GM21619 (cell line): ENCODE measurements around the gene SIPA1L3.

Experiments used
- ATAC-seq: cut with Tn5 transposase; IDR thresholded peaks from one replicate; pipeline ENCODE4 v1.9.1; 2021; ENCODE audit not compliant: unreplicated experiment

The SIPA1L3 gene

DNA sequence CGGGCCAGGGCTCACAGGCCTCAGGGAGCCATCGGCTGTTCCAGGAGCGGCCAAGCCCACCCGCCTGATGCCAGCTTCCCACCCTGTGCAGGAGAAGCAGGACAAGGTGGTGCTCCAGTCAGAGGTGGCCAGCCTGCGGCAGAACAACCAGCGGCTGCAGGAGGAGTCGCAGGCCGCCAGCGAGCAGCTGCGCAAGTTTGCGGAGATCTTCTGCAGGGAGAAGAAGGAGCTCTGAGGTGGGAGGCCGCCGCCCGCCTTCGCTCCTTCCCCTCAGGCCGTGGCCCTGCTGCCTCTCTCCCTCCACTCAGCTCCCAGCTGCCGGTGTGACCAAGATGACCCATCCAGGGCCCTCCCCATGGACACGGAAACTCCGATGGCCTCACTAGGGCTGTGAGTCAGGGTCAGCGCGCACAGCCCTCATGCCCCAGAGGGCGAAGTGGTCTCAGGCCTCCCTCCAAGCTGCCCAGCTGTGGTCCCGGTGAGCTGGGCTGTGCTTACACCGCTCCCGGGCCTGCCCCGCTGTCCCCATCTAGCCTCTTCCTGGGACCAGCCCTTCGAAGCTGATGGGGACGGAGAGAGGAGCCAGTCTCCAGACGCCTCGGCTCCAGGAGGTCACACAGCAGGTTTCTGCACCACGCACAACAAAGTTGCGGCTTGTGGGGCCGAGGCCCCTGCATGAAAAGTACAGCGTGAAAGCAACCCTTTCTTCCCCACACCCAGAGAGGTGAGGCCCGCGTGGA, 299.2 kb downstream of the SIPA1L3 start:
- no peak for ATAC-seq

GRCh38 chr19:38206928-38207327, 299.9 kb downstream of the SIPA1L3 start:
- ATAC-seq = no peak

GRCh38 chr19:38207543-38207942, 300.5 kb downstream of the SIPA1L3 start:
- no peak for ATAC-seq

- ATAC-seq = no peak
Measured at GRCh38 chr19:38208571-38208970, 301.6 kb downstream of the SIPA1L3 start.

DNA sequence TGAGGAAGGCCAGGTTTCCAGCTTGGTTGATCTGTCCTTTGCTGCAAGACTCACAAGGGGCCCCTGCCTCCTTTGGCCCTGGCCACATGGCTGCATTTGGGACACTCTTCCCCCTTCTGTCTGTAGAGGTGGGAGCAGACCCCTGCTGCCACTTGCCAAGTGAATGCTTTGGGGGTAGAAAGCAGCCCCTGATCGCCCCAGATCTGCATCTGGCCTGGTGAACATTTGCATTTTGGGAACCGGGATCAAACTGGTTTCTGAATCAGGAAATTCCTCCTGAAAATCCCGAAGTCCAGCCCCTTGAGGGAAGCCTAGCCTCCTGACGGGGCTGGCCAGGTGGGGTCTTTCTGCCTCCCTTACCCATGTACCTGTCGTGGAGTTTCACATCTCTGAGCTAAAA, 302.1 kb downstream of the SIPA1L3 start:
- ATAC-seq = no peak

DNA sequence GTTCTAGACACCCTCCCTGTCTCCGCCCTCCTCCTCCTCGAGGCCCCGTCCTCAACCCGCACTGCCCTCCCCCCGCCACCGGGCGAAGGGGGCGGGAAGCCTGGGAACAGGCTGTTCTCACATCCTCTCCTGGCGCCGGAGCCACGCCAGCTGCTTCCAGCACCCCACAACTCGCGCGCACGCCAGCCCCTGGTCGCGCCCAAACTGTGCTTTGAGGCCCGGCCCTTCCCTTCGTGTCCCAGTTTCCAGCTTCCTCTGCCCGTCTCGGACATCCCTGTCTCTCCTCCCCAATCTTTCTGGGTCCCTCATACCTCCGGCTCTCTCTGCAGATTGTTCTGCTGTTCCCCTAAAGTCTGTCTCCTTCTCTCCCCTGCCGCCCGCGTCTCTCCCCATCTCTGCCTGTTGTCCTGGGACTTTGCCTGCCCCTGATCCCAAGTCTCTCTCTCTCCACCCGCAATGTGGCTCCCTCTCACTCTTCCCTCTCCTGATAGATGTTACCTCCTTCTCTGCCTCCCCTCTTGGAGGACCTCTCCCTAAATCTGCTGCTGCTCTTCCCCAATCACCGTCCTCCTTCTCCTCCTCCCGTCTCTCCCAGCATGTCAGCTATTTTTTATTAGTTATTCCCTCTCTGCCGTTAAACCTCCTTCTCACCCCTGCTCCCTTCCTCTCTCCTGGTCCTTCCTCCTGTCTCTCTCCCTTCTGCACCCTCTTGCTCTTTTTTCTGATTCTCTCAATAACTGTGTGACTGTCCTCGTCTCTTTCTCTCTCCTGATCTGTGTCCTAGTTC, 302.9 kb downstream of the SIPA1L3 start:
- no peak for ATAC-seq

GRCh38 chr19:38210458-38210987, 303.5 kb downstream of the SIPA1L3 start:
- no peak for ATAC-seq

DNA sequence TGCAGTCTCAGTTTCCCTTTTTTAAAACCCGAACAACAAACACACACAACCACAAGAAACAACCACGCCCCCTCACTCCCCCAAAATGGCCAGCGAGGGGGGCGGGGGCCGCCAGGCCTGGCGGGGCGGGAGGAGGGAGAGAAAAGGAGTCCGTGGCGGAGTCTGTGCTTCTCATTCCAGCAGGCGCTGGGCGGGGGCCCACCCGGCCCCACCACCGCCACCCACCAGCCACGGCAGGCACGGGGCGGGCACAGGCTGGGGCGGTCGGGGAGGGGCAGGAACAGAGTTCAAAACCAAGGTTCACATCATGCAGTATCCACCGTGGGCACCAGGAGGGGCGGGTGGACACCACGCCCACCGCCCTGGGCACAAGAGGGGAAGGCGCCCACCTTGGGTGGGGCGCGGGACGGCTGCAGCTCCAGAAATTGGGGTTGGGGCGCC, 304.2 kb downstream of the SIPA1L3 start:
- ATAC-seq = no peak

GRCh38 chr19:38211766-38212165, 304.8 kb downstream of the SIPA1L3 start:
- ATAC-seq = no peak

DNA sequence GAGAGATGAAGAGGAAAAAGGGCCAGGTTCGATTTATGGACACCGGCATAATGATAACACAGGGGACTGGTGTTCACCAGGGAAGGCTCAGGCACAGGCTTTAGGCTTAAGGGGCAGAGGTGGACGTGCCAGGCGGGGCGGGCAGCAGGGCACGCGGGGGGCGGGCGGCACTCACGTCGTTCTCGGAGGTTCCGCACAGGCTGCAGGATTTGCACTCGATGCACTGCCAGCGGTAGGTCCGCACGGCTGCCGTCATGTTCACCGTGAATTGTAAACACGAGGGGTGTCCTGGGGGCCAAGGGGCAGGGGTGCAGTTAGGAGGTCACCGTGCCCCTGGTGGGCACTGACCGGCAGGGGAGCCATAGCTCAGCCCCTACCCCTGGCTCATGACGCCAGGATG, 306.5 kb downstream of the SIPA1L3 start:
- ATAC-seq = no peak

DNA sequence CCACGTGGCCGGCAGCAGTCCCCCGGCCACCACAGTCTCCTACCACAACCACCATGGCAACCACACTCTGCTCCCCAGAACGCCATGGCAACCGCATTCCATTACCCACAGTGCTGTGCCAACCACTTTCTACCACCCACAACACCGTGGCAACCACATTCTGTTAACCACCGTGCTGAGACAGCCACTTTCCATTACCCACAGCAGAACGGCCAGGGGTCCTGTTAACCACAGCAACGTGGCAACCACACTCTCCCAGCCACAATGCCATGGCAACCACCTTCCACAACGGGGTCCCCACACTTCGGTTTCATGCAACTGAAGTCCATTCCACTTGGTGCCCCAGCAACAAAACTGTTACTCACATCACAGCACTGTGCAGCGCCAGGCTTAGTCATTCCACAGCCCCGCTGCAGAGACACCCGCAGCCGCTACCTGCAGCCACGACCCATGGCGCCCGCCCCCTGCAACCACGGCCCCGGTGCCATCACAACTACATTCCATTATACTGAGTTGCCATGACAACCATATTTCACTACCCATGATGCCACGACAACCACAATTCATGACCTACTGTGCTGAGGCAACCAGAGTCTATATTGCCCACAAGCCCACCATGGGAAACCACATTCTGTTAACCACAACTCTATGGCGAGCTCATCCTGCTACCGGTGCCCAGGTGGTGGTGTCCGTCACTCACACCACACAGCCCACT, 307.1 kb downstream of the SIPA1L3 start:
- no peak for ATAC-seq

DNA sequence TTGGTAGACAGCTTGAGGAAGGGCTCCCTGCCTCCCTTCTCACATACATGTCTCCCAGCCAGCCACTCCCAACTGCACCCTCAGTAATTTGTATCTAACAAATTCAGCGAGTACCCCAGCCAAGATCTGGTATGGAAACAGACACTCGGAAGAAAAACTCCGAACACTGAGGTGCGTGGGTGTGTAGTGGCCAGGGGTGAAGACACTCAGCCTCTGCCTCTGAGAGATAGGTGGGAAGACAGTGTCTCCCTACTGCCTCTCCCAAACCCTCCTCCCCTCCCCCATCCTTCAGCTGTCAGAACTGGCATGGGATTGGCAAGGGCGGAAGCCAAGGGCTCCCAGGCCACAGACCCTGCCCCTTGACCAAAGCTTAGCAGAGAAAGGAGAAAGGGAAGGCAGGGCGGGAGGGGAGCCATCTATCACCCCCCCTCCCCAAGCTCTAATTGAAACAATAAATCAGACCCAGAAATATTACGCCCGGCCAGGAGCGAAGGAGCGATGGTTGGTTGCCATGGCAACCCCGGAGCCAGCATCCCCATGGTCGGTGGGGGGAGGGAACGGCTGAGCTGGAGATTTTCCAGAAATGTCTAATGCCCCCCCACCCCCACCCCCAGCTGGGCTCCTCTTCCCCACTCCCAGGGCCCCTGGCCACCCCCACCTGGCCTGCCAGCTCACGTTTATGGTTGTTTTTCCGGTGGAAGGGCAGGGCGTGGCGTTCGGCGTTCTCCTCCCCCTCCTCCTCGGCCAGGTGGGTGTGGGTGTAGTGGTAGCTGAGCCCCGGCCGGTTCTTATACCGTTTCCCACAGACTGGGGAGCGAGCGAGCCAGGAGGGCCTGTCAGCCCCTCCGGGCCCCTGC, 310.0 kb downstream of the SIPA1L3 start:
- no peak for ATAC-seq

GRCh38 chr19:38218204-38218603, 311.2 kb downstream of the SIPA1L3 start:
- no peak for ATAC-seq

- ATAC-seq = no peak
Measured at GRCh38 chr19:38219221-38219620, 312.2 kb downstream of the SIPA1L3 start.

DNA sequence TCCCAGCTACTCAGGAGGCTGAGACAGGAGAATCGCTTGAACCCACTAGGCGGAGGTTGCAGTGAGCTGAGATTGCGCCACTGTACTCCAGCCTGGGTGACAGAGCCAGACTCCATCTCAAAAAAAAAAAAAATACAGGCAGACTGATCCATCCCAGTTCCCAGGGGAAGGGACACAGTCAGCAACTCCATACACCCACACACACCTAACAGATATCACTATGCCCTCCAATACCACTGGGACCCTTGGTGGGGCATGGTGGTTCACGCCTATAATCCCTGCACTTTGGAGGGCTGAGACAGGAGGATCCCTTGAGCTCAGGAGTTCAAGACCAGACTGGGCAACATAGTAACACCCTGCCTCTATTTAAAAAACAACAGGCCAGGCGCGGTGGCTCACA, 314.4 kb downstream of the SIPA1L3 start:
- no peak for ATAC-seq

DNA sequence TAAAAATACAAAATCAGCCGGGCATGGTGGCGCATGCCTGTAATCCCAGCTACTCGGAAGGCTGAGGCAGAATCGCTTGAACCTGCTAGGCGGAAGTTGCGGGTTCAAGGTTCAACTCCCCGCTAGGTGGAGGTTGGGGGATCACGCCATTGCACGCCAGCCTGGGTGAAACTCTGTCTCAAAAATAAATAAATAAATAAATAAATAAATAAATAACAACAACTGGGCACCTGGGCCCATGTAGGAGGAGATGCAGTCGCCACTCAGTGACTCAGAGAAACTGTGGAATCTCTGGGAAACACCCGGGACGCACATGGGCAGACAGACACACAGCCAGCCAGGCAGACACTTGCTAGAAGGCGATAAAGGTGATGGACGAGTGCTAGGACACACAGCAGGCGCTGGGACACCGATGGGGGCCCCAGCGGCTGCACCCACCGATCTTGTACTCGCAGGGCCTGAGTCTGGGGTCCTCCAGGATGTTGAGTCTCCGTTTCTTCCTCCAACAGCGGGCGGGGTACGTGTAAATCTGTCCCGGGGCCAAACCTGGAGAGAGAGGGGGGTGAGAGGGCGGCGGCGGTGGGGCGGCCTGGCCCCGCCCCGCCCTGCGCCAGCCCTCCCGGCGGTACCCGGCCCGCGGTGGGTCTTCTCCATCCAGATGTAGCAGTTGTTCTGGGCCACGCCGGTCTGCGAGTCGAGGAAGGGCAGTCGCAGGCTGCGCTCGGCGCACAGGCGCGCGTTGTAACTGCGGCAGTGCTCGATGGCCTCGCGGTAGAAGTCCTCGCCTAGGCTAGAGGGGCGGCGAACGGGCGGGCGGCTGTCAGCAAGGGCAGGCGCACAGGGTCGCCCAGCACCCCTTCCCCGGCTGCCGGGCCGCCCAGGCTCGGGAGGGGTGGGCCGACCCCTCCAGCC, 315.2 kb downstream of the SIPA1L3 start:
- no peak for ATAC-seq

DNA sequence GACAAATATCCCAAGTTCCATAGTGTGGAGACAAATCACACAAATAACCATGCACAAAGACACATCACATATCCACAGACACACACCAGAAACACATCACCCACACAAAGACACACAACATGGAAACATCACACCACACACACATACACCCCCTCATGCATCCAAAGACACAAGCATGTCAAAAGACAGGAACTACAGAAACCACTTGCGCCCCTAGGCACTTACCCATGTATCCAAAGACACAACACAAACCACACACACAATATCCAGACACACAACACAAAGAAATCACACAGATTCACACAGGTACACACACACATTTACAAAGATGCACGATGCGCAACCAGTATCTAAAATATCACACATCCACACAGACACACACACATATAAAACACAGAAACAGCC, 316.1 kb downstream of the SIPA1L3 start:
- ATAC-seq = no peak

- no peak for ATAC-seq
Measured at GRCh38 chr19:38223617-38224013, 316.6 kb downstream of the SIPA1L3 start.

- ATAC-seq = peak; percentile 57
Measured at GRCh38 chr19:38224014-38224862, 317.2 kb downstream of the SIPA1L3 start, which contains the start of gene DPF1. TSS of gene DPF1 (minus strand) at chr19:38224222. CDS start at chr19:38224142, 80 bp downstream.
